ENCODE measurements around the gene SH2B3.

DNA sequence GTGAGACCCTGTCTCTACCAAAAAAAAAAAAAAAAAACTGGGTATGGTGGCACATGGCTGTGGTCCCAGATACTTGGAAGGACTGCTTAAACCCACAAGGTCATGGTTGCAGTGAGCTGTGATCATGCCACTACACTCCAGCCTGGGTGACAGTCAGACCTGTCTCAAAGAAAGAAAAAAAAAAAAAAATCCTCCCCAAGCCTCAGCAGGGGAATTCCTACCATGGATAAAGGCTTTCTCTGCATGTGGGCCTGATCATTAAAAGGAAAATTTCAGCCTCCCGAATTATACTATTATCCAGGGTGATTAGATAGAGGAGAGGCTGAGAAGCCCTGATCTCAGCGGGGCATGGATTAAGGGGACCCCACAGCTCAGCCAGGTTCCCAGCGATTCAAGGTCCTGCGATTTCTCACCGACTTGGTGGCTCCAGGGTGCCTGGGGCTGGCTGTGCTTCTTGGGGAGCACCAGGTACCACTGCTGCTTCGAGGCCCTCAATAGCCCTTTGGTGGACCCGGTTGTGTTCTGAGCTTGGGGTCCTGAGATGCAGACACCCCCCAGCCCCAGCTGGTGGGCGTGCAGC lies 5.6 kb downstream of the SH2B3 start:
- TF ChIP-seq POLR2A (IDR thresholded peaks at IDR 0.05; ENCODE audit: low read length) (no peak), GATA1 (IDR thresholded peaks at IDR 0.05; ENCODE audit: low read depth, low read length) (no peak)
